ENCODE results near the gene DSC1.

- TF ChIP-seq CTCF (conservative IDR thresholded peaks at IDR 0.05 in 1 of 2, IDR thresholded peaks at IDR 0.05 in 1 of 2; ENCODE audit: extremely low read depth in 1 of 2, insufficient read depth in 1 of 2, low read depth in 1 of 2, low read length in 2 of 2) = no peak
- TF ChIP-seq EZH2 (IDR thresholded peaks at IDR 0.05; ENCODE audit: borderline replicate concordance, low read length) = no peak
Measured at GRCh38 chr18:31170335-31170734, 7.7 kb upstream of the DSC1 start.
